ENCODE results near the gene KLF4. TPM values are rescaled to one million over a fixed set of nuclear protein-coding genes. Genes with fewer than 3 reads are reported as not detected.

Gene KLF4
- total and polyA plus RNA-seq, 2 of the 4 experiments (the other 2 are of a cell fraction), result 1.3 to 3.8 TPM

DNA sequence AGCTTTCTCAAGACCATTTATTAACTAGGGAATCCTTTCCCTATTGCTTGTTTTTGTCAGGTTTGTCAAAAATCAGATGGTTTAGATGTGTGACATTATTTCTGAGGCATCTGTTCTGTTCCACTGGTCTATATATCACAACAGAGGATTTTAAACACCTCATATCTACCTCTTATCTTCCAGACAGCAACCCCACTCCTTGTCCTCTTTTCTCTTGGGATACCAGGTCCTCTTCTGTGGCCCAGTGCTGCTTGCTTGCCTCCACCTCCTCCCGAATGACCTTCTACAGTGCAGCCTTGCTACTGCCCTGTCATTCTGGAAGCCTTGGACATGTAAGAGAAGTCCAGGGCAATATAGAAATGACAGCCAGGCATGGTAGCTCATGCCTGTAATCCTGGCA, 30.6 kb upstream of the KLF4 start:
- H2AK5ac ChIP-seq (ENCODE audit: low read depth, low read length), result no peak overlapping the region
- no peak overlapping the region for H3K4me2 ChIP-seq (ENCODE audit: low read depth, low read length)
- no peak for DNase-seq
- BruUV-seq (replicated peaks), result no TSS peak
- H2BK15ac ChIP-seq (ENCODE audit: low read depth, low read length), result no peak overlapping the region
- CTCF ChIA-PET, result no interaction called here
- H3K18ac ChIP-seq (ENCODE audit: low read depth, low read length), result no peak overlapping the region
- dilution Hi-C loops (cut with HindIII; ENCODE audit: low sequenced_read_pairs, unreplicated experiment) (no loop called here), intact Hi-C loops (cut with micrococcal nuclease) (no loop called here), in situ Hi-C loops (cut with MboI; ENCODE audit: low sequenced_read_pairs) (no loop called here)
- 100% methylated on average over 1 of the region's 1 CpG; no CpG with 5 or more reads in 1 of the 2 experiments for WGBS, 2 experiments (ENCODE audit: extremely low coverage in 2 of 2, insufficient read length in 1 of 2)
- H2BK20ac ChIP-seq (ENCODE audit: low read depth, low read length), result no peak overlapping the region
- no peak for ATAC-seq (ENCODE audit: low read depth)
- no peak overlapping the region for H3K4me3 ChIP-seq (ENCODE audit: insufficient read depth, low read depth, low read length)
- H4K5ac ChIP-seq (ENCODE audit: low read depth, low read length), result no peak overlapping the region
- H3K79me1 ChIP-seq (ENCODE audit: low read depth in 1 of 2, low read length in 2 of 2), result no peaks in the 10 kb centered on the region
- no peaks in the 10 kb centered on the region for H4K20me1 ChIP-seq (ENCODE audit: insufficient read depth, low read length)
- no peak overlapping the region for H2AFZ ChIP-seq (replicated peaks; ENCODE audit: low read length, poor library complexity)
- H3K9me3 ChIP-seq (ENCODE audit: control insufficient read depth, insufficient read depth, low read length), result no peaks in the 10 kb centered on the region
- H3K23ac ChIP-seq (ENCODE audit: low read depth, low read length), result no peak overlapping the region
- H4K91ac ChIP-seq (ENCODE audit: insufficient read depth, low read depth, low read length), result no peak overlapping the region
- H3K4ac ChIP-seq (ENCODE audit: low read depth, low read length), result no peak overlapping the region
- H4K8ac ChIP-seq (ENCODE audit: low read depth in 2 of 2, low read length in 2 of 2), result no peak overlapping the region
- no peak overlapping the region for H3K9ac ChIP-seq (ENCODE audit: low read depth, low read length)
- H3K4me1 ChIP-seq (ENCODE audit: control insufficient read depth, insufficient read depth, low read length), result no peaks in the 10 kb centered on the region
- no peak overlapping the region for H2BK5ac ChIP-seq (ENCODE audit: low read depth, low read length, poor library complexity, severe bottlenecking)
- no peak overlapping the region for H2BK120ac ChIP-seq (ENCODE audit: low read depth, low read length)
- no peak overlapping the region for H3K56ac ChIP-seq (ENCODE audit: extremely low read depth, insufficient read depth, low read length)
- no peaks in the 10 kb centered on the region for H3K9me1 ChIP-seq (ENCODE audit: insufficient read depth, low read length)
- no peak overlapping the region for H3K27ac ChIP-seq (ENCODE audit: insufficient read depth, low read length)
- H3K14ac ChIP-seq (replicated peaks; ENCODE audit: low read depth, low read length), result no peak overlapping the region
- no peak for TF ChIP-seq RFX5 (IDR thresholded peaks at IDR 0.05; ENCODE audit: low read depth, low read length)
- TF ChIP-seq, protein P1, sequence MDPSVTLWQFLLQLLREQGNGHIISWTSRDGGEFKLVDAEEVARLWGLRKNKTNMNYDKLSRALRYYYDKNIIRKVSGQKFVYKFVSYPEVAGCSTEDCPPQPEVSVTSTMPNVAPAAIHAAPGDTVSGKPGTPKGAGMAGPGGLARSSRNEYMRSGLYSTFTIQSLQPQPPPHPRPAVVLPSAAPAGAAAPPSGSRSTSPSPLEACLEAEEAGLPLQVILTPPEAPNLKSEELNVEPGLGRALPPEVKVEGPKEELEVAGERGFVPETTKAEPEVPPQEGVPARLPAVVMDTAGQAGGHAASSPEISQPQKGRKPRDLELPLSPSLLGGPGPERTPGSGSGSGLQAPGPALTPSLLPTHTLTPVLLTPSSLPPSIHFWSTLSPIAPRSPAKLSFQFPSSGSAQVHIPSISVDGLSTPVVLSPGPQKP (IDR thresholded peaks at IDR 0.05; ENCODE audit: borderline replicate concordance, low read depth, low read length), result no peak
- TF ChIP-seq MAZ (IDR thresholded peaks at IDR 0.05; ENCODE audit: borderline replicate concordance, low read depth, low read length), result no peak
- TF ChIP-seq, protein P2, sequence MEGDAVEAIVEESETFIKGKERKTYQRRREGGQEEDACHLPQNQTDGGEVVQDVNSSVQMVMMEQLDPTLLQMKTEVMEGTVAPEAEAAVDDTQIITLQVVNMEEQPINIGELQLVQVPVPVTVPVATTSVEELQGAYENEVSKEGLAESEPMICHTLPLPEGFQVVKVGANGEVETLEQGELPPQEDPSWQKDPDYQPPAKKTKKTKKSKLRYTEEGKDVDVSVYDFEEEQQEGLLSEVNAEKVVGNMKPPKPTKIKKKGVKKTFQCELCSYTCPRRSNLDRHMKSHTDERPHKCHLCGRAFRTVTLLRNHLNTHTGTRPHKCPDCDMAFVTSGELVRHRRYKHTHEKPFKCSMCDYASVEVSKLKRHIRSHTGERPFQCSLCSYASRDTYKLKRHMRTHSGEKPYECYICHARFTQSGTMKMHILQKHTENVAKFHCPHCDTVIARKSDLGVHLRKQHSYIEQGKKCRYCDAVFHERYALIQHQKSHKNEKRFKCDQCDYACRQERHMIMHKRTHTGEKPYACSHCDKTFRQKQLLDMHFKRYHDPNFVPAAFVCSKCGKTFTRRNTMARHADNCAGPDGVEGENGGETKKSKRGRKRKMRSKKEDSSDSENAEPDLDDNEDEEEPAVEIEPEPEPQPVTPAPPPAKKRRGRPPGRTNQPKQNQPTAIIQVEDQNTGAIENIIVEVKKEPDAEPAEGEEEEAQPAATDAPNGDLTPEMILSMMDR (conservative IDR thresholded peaks at IDR 0.05; ENCODE audit: low read depth, low read length), result no peak
- POLR2A ChIA-PET (ENCODE audit: unreplicated experiment), result no interaction called here
- no peak overlapping the region for H2AK9ac ChIP-seq (replicated peaks; ENCODE audit: low read depth, low read length, poor library complexity)
- no peaks in the 10 kb centered on the region for H3K36me3 ChIP-seq (ENCODE audit: control insufficient read depth, insufficient read depth, low read length)
- H3K27me3 ChIP-seq (ENCODE audit: control insufficient read depth, insufficient read depth, low read length), result peaks cover 4% of the 10 kb centered on the region
